Heart left ventricle (tissue), 13 donors: ENCODE data around the gene ABHD10.

Experiments
- POLR2A ChIP-seq, 2 donors: fragments of 450-650 bp; IDR thresholded peaks; one replicate each; pipeline ENCODE4 v1.6.1; 2017; ENCODE audit warnings: antibody characterized with exemption in 2 of 2, mild to moderate bottlenecking in 2 of 2, moderate library complexity in 2 of 2
- TF ChIP-seq, protein P1 (sequence below), 12 donors: fragments of 200-600 bp; sonication (generic) in 4 of 12; IDR thresholded peaks; one replicate each; pipeline versions ENCODE4 v1.5.0 to v1.8.0; 2018 to 2022; ENCODE audit warnings: antibody characterized with exemption in 12 of 12, mild to moderate bottlenecking in 5 of 12
- donor health status: ischemic (EF 13 %, LVEDD 7.1; RV severe dilation, severe dysfunction).
- donor health status: DM: no; HTN: yes; CAD: no.
- donor health status: DM: no; HTN: no; CAD: no.
- donor health status: ischemic (EF 25% LVEDD 6.9; RV normal size, moderate dysfunction).
- donor health status: ischemic (EF 25% LVEDD 5.7; RV mildly dilated, moderate dysfunction).
- donor health status: ischemic (EF 35%, LVEDD 5.7; RV mildly dilated, moderate dysfunction).
- donor health status: nonischemic (EF 11% LVEDD 7.7; RV severe dilation, severe dysfunction).
- donor health status: DM: yes; HTN: yes; CAD: no.
- donor health status: PGD.
- donor health status: ischemic (EF 29% LVEDD 5.4; RV normal size, mild dysfunction).
- donor health status: nonischemic (EF 23%, LVEDD 6.1; RV moderate dilation, normal function).

DNA sequence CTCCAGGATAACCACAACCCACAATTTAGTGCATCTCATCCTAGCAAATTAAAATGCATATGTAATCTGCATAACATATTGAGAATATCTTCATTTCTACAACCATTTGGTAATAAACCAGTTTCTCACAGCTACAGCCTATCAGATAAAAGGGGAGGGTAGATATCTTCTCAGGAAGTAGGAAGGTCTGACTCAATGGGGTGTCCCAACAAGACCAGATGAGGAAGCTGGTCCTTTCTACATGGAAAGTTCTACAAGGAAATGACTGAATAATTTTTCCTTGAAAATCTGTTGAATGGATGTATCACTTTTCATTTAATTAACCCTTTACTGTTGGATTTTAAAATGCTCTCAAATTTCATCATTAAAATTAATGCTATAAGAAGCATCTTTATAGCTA lies 38.3 kb downstream of the ABHD10 start:
- TF ChIP-seq, protein P1, sequence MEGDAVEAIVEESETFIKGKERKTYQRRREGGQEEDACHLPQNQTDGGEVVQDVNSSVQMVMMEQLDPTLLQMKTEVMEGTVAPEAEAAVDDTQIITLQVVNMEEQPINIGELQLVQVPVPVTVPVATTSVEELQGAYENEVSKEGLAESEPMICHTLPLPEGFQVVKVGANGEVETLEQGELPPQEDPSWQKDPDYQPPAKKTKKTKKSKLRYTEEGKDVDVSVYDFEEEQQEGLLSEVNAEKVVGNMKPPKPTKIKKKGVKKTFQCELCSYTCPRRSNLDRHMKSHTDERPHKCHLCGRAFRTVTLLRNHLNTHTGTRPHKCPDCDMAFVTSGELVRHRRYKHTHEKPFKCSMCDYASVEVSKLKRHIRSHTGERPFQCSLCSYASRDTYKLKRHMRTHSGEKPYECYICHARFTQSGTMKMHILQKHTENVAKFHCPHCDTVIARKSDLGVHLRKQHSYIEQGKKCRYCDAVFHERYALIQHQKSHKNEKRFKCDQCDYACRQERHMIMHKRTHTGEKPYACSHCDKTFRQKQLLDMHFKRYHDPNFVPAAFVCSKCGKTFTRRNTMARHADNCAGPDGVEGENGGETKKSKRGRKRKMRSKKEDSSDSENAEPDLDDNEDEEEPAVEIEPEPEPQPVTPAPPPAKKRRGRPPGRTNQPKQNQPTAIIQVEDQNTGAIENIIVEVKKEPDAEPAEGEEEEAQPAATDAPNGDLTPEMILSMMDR (IDR thresholded peaks at IDR 0.05), result no peak
- no peak for TF ChIP-seq POLR2A (IDR thresholded peaks at IDR 0.05)
